SK-N-SH treated with all-trans-retinoic acid at 6 μM for 48 hours (cell line): ENCODE results near the gene RRH.

Experiments used
- ATAC-seq: fragments of 200-7000 bp; cut with Tn5 transposase; 3 replicates; pipeline ENCODE4 v1.9.1; 2020; ENCODE audit warnings: mild to moderate bottlenecking, moderate library complexity
- ARNTL ChIP-seq: fragments of 450-650 bp; formaldehyde crosslinking; IDR thresholded peaks from 2 replicates; pipeline ENCODE4 v1.5.0; 2020; ENCODE audit warnings: low read depth, mild to moderate bottlenecking, moderate library complexity, borderline replicate concordance
- BACH2 ChIP-seq: fragments of 250-450 bp; sonication (Bioruptor Pico); IDR thresholded peaks from 2 replicates; pipeline ENCODE4 v1.9.0; 2021; ENCODE audit warnings: mild to moderate bottlenecking, borderline replicate concordance
- CREB5 ChIP-seq: fragments of 250-450 bp; sonication (Bioruptor Pico); IDR thresholded peaks from 2 replicates; pipeline ENCODE4 v1.5.1; 2020; ENCODE audit warnings: low read depth, mild to moderate bottlenecking, moderate library complexity
- CSDC2 ChIP-seq: fragments of 250-450 bp; sonication (Bioruptor Pico); IDR thresholded peaks from 2 replicates; pipeline ENCODE4 v1.5.0; 2020; ENCODE audit warnings: mild to moderate bottlenecking, moderate library complexity
- CSRNP3 ChIP-seq: fragments of 250-450 bp; sonication (Bioruptor Pico); IDR thresholded peaks from 2 replicates; pipeline ENCODE4 v1.5.1; 2021; ENCODE audit warnings: mild to moderate bottlenecking, moderate library complexity
- ESRRG ChIP-seq: fragments of 250-450 bp; sonication (Bioruptor Pico); IDR thresholded peaks from 2 replicates; pipeline ENCODE4 v1.6.1; 2021; ENCODE audit warnings: mild to moderate bottlenecking
- GLIS3 ChIP-seq: fragments of 250-450 bp; sonication (Bioruptor Pico); IDR thresholded peaks from 2 replicates; pipeline ENCODE4 v1.5.0; 2020; ENCODE audit warnings: mild to moderate bottlenecking, moderate library complexity
- ISL1 ChIP-seq: fragments of 250-450 bp; sonication (Bioruptor Pico); IDR thresholded peaks from 2 replicates; pipeline ENCODE4 v2.1.2; 2022; ENCODE audit warnings: mild to moderate bottlenecking, moderate library complexity
- OSR1 ChIP-seq: fragments of 250-450 bp; sonication (Bioruptor Pico); IDR thresholded peaks from 2 replicates; pipeline ENCODE4 v1.8.0; 2022; ENCODE audit warnings: moderate library complexity, mild to moderate bottlenecking, inconsistent platforms
- PATZ1 ChIP-seq: fragments of 250-450 bp; sonication (Bioruptor Pico); IDR thresholded peaks from 2 replicates; pipeline ENCODE4 v1.8.0; 2020; ENCODE audit warnings: mild to moderate bottlenecking, moderate library complexity, borderline replicate concordance
- POU6F1 ChIP-seq: fragments of 250-450 bp; sonication (Bioruptor Pico); IDR thresholded peaks from 2 replicates; pipeline ENCODE4 v1.8.0; 2021; ENCODE audit warnings: low read depth, mild to moderate bottlenecking, moderate library complexity, borderline replicate concordance
- PPARA ChIP-seq: fragments of 250-450 bp; sonication (Bioruptor Pico); IDR thresholded peaks from 2 replicates; pipeline ENCODE4 v1.5.0; 2020; ENCODE audit warnings: mild to moderate bottlenecking, borderline replicate concordance
- RARB ChIP-seq: fragments of 250-450 bp; sonication (Bioruptor Pico); IDR thresholded peaks from 2 replicates; pipeline ENCODE4 v1.8.0; 2021; ENCODE audit warnings: mild to moderate bottlenecking, moderate library complexity
- SNAI2 ChIP-seq: fragments of 250-450 bp; sonication (Bioruptor Pico); IDR thresholded peaks from 2 replicates; pipeline ENCODE4 v1.5.0; 2020; ENCODE audit warnings: mild to moderate bottlenecking, moderate library complexity
- TCF4 ChIP-seq: fragments of 250-450 bp; sonication (Bioruptor Pico); IDR thresholded peaks from 2 replicates; pipeline ENCODE4 v1.8.0; 2021; ENCODE audit warnings: mild to moderate bottlenecking, moderate library complexity, borderline replicate concordance
- TOX ChIP-seq: fragments of 250-450 bp; sonication (Bioruptor Pico); IDR thresholded peaks from 2 replicates; pipeline ENCODE4 v1.8.0; 2021; ENCODE audit warnings: mild to moderate bottlenecking, moderate library complexity, borderline replicate concordance
- TSHZ2 ChIP-seq: fragments of 250-450 bp; sonication (Bioruptor Pico); IDR thresholded peaks from 2 replicates; pipeline ENCODE4 v1.5.0; 2020; ENCODE audit warnings: mild to moderate bottlenecking, moderate library complexity
- ZC3H10 ChIP-seq: fragments of 250-450 bp; sonication (Bioruptor Pico); IDR thresholded peaks from 2 replicates; pipeline ENCODE4 v1.5.1; 2021; ENCODE audit warnings: mild to moderate bottlenecking, moderate library complexity
- ZFP30 ChIP-seq: fragments of 450-650 bp; formaldehyde crosslinking; IDR thresholded peaks from 2 replicates; pipeline ENCODE4 v1.5.0; 2022; ENCODE audit warnings: mild to moderate bottlenecking, moderate library complexity
- ZNF565 ChIP-seq: fragments of 450-650 bp; formaldehyde crosslinking; conservative IDR thresholded peaks from 2 replicates; pipeline ENCODE4 v1.5.0; 2020; ENCODE audit warnings: low read depth, mild to moderate bottlenecking, moderate library complexity
- ZNF70 ChIP-seq: fragments of 450-650 bp; formaldehyde crosslinking; IDR thresholded peaks from 2 replicates; pipeline ENCODE4 v1.5.0; 2020; ENCODE audit warnings: mild to moderate bottlenecking, moderate library complexity
- ZNF8 ChIP-seq: fragments of 450-650 bp; formaldehyde crosslinking; IDR thresholded peaks from 2 replicates; pipeline ENCODE4 v1.5.0; 2020; ENCODE audit warnings: mild to moderate bottlenecking, moderate library complexity

Gene RRH

GRCh38 chr4:109836985-109837384, 9.2 kb downstream of the RRH start:
- no peak for ATAC-seq
- no peak for TF ChIP-seq TSHZ2
- no peak for TF ChIP-seq OSR1 (CRISPR knock-in tag)
- TF ChIP-seq ZFP30 (CRISPR knock-in tag) = no peak
- TF ChIP-seq CREB5 (CRISPR knock-in tag) = no peak
- no peak for TF ChIP-seq PPARA (CRISPR knock-in tag)
- no peak for TF ChIP-seq ISL1
- no peak for TF ChIP-seq ESRRG
- no peak for TF ChIP-seq RARB (CRISPR knock-in tag)
- TF ChIP-seq TOX (CRISPR knock-in tag) = no peak
- no peak for TF ChIP-seq CSRNP3
- TF ChIP-seq SNAI2 (CRISPR knock-in tag) = no peak
- TF ChIP-seq ZC3H10 (CRISPR knock-in tag) = no peak
- TF ChIP-seq POU6F1 (CRISPR knock-in tag) = no peak
- TF ChIP-seq ZNF8 (CRISPR knock-in tag) = no peak
- no peak for TF ChIP-seq ARNTL
- no peak for TF ChIP-seq ZNF565
- no peak for TF ChIP-seq ZNF70 (CRISPR knock-in tag)
- TF ChIP-seq CSDC2 (CRISPR knock-in tag) = no peak
- TF ChIP-seq BACH2 (CRISPR knock-in tag) = no peak

GRCh38 chr4:109846395-109847098, 18.8 kb downstream of the RRH start:
- no peak for ATAC-seq
- no peak for TF ChIP-seq POU6F1 (CRISPR knock-in tag)
- no peak for TF ChIP-seq GLIS3
- TF ChIP-seq PATZ1 (CRISPR knock-in tag) = no peak
- TF ChIP-seq CSRNP3 = no peak
- TF ChIP-seq ZC3H10 (CRISPR knock-in tag) = no peak
- no peak for TF ChIP-seq TCF4 (CRISPR knock-in tag)
- TF ChIP-seq ARNTL = no peak
